H9 (cell line): Measurements from ENCODE around the gene ARGFX. TPM values are rescaled to one million over a fixed set of nuclear protein-coding genes. Genes with fewer than 3 reads are reported as not detected.

Experiments
- DNase-seq: peaks from one replicate; pipeline ENCODE4 v3.0.0-alpha.2; 2017
- H2AFZ ChIP-seq: one replicate; pipeline ENCODE4 v1.6.1; 2013; ENCODE audit warnings: mild to moderate bottlenecking, low read length, control low read depth, moderate library complexity
- H2AK5ac ChIP-seq: 2 replicates; pipeline ENCODE4 v1.6.1; 2013; ENCODE audit warnings: low read length, control low read depth, mixed read lengths; ENCODE audit not compliant: insufficient read length
- H2BK120ac ChIP-seq: one replicate; pipeline ENCODE4 v1.6.1; 2013; ENCODE audit warnings: low read depth, mild to moderate bottlenecking, low read length, control low read depth, inconsistent platforms; ENCODE audit not compliant: poor library complexity, severe bottlenecking
- H2BK12ac ChIP-seq: 2 replicates; pipeline ENCODE4 v1.6.1; 2013; ENCODE audit warnings: low read length, control low read depth, mixed read lengths, low read depth; ENCODE audit not compliant: insufficient read length
- H2BK15ac ChIP-seq: 2 replicates; pipeline ENCODE4 v1.6.1; 2013; ENCODE audit warnings: low read depth, low read length, control low read depth
- H2BK20ac ChIP-seq: one replicate; pipeline ENCODE4 v1.6.1; 2013; ENCODE audit warnings: low read depth, mild to moderate bottlenecking, low read length, control low read depth, inconsistent platforms; ENCODE audit not compliant: poor library complexity, severe bottlenecking
- H2BK5ac ChIP-seq: 2 replicates; pipeline ENCODE4 v1.6.1; 2013; ENCODE audit warnings: low read length, control low read depth, mixed read lengths; ENCODE audit not compliant: insufficient read length
- H3K14ac ChIP-seq: 2 replicates; pipeline ENCODE4 v1.6.1; 2013; ENCODE audit warnings: low read length, control low read depth; ENCODE audit not compliant: insufficient read depth
- H3K18ac ChIP-seq: 2 replicates; pipeline ENCODE4 v1.6.1; 2013; ENCODE audit warnings: low read depth, mild to moderate bottlenecking, mixed read lengths, low read length, control low read depth; ENCODE audit not compliant: insufficient read length
- H3K23ac ChIP-seq: 2 replicates; pipeline ENCODE4 v1.6.1; 2013; ENCODE audit warnings: low read length, control low read depth, mixed read lengths, low read depth; ENCODE audit not compliant: insufficient read length
- H3K23me2 ChIP-seq: 2 replicates; pipeline ENCODE4 v1.6.1; 2013; ENCODE audit warnings: low read depth, mild to moderate bottlenecking, mixed read lengths, low read length, control low read depth; ENCODE audit not compliant: insufficient read length, poor library complexity, severe bottlenecking
- H3K27ac ChIP-seq: 2 replicates; pipeline ENCODE4 v1.5.1; 2013; ENCODE audit warnings: low read length, control low read depth, mixed read lengths, low read depth; ENCODE audit not compliant: insufficient read length
- H3K27me3 ChIP-seq: 2 replicates; pipeline ENCODE4 v1.6.1; 2013; ENCODE audit warnings: low read length, control low read depth, inconsistent platforms; ENCODE audit not compliant: insufficient read depth
- H3K4ac ChIP-seq: 2 replicates; pipeline ENCODE4 v1.6.1; 2013; ENCODE audit warnings: low read depth, mild to moderate bottlenecking, control low read depth, inconsistent platforms, low read length, moderate library complexity
- H3K4me1 ChIP-seq: 2 replicates; pipeline ENCODE4 v1.6.1; 2013; ENCODE audit warnings: low read length, control low read depth, inconsistent platforms; ENCODE audit not compliant: insufficient read depth
- H3K4me2 ChIP-seq: 2 replicates; pipeline ENCODE4 v1.6.1; 2013; ENCODE audit warnings: low read length, control low read depth, mixed read lengths; ENCODE audit not compliant: insufficient read length, insufficient read depth
- H3K56ac ChIP-seq: 2 replicates; pipeline ENCODE4 v1.6.1; 2013; ENCODE audit warnings: low read depth, mild to moderate bottlenecking, mixed read lengths, low read length, control low read depth; ENCODE audit not compliant: insufficient read length
- H3K79me1 ChIP-seq: 2 replicates; pipeline ENCODE4 v1.6.1; 2013; ENCODE audit warnings: low read depth, mild to moderate bottlenecking, moderate library complexity, low read length, control low read depth, inconsistent platforms; ENCODE audit not compliant: insufficient read depth, poor library complexity, severe bottlenecking
- H3K79me2 ChIP-seq: 2 replicates; pipeline ENCODE4 v1.6.1; 2013; ENCODE audit warnings: low read length, control low read depth, inconsistent platforms; ENCODE audit not compliant: insufficient read depth
- H3K9ac ChIP-seq: 2 replicates; pipeline ENCODE4 v1.6.1; 2013; ENCODE audit warnings: low read length, control low read depth, mixed read lengths; ENCODE audit not compliant: insufficient read length; ENCODE audit errors: extremely low read depth
- H3K9me3 ChIP-seq: one replicate; pipeline ENCODE4 v1.6.1; 2013; ENCODE audit warnings: low read depth, low read length, inconsistent platforms; ENCODE audit not compliant: control insufficient read depth
- H3T11ph ChIP-seq: one replicate; pipeline ENCODE4 v1.6.1; 2013; ENCODE audit warnings: mild to moderate bottlenecking, low read length, control low read depth, inconsistent platforms
- H4K20me1 ChIP-seq: one replicate; pipeline ENCODE4 v1.6.1; 2013; ENCODE audit not compliant: control insufficient read depth, insufficient read length, insufficient read depth
- H4K5ac ChIP-seq: 2 replicates; pipeline ENCODE4 v1.6.1; 2013; ENCODE audit warnings: low read depth, mild to moderate bottlenecking, mixed read lengths, low read length, control low read depth; ENCODE audit not compliant: insufficient read length
- H4K8ac ChIP-seq: replicated peaks from 2 replicates; pipeline ENCODE4 v1.6.1; 2013; ENCODE audit warnings: low read length, control low read depth, mixed read lengths, low read depth; ENCODE audit not compliant: insufficient read length
- H4K91ac ChIP-seq: 2 replicates; pipeline ENCODE4 v1.6.1; 2013; ENCODE audit warnings: low read depth, mild to moderate bottlenecking, moderate library complexity, mixed read lengths, low read length, control low read depth; ENCODE audit not compliant: insufficient read length
- H3K27ac Mint-ChIP-seq, 3 experiments: 2 replicates in 2 of 3; 3 replicates in 1 of 3; pipeline ENCODE4 v1.8.0; 2020 to 2021; ENCODE audit warnings: mixed read lengths in 3 of 3, mild to moderate bottlenecking in 1 of 3, moderate library complexity in 1 of 3
- H3K27me3 Mint-ChIP-seq: 2 replicates; pipeline ENCODE4 v1.8.0; 2021; ENCODE audit warnings: low read depth, mild to moderate bottlenecking, moderate library complexity, mixed read lengths
- H3K36me3 Mint-ChIP-seq, 3 experiments: 2 replicates in 2 of 3; 3 replicates in 1 of 3; pipeline ENCODE4 v1.8.0; 2020 to 2021; ENCODE audit warnings: low read depth in 3 of 3, mixed read lengths in 3 of 3; ENCODE audit not compliant: insufficient read depth in 1 of 3
- H3K4me1 Mint-ChIP-seq, 2 experiments: 2 replicates each; pipeline ENCODE4 v1.8.0; 2020; ENCODE audit warnings: mixed read lengths in 2 of 2
- H3K4me3 Mint-ChIP-seq, 2 experiments: 2 replicates in 1 of 2; 3 replicates in 1 of 2; pipeline ENCODE4 v1.8.0; 2020 to 2021; ENCODE audit warnings: mild to moderate bottlenecking in 2 of 2, mixed read lengths in 2 of 2, moderate library complexity in 1 of 2
- H3K9me3 Mint-ChIP-seq, 2 experiments: 2 replicates in 1 of 2; 3 replicates in 1 of 2; pipeline ENCODE4 v1.8.0; 2020; ENCODE audit warnings: mild to moderate bottlenecking in 2 of 2, mixed read lengths in 2 of 2, moderate library complexity in 1 of 2
- WGBS: extraction: QIAGEN DNeasy Blood & Tissue Kit; methylation state at CpG from one replicate; pipeline ENCODE4 v1.1.7; 2013; ENCODE audit warnings: missing lambda C conversion rate, low lambda C conversion rate, mixed read lengths; ENCODE audit not compliant: insufficient read length; ENCODE audit errors: extremely low coverage; 5-methylcytosine and 5-hydroxymethylcytosine counted together
- total RNA-seq: library from RNA; stranded (reverse); gene quantifications from 2 replicates; pipeline ENCODE4 v1.2.1, GENCODE V29; 2021
- TF ChIP-seq, protein P1 (sequence below): fragments of 200-600 bp; sonication (generic); conservative IDR thresholded peaks from 3 replicates; pipeline ENCODE4 v1.8.0; 2021; ENCODE audit warnings: antibody characterized with exemption, mild to moderate bottlenecking

Gene ARGFX
- total RNA-seq, 1 experiment from 2014 or later = not detected

- peak overlapping the region; percentile 9; the same call in 1 of the 2 replicates for H3K14ac ChIP-seq
- H2BK120ac ChIP-seq = no peak overlapping the region
- H2AK5ac ChIP-seq = no peak overlapping the region
- H3K56ac ChIP-seq = no peak overlapping the region
- H3K4me2 ChIP-seq = peak overlapping the region; percentile 98
- H3K27ac Mint-ChIP-seq = peak overlapping the region in 2 of 3 experiments; percentile 96; a peak in 5 of 7 replicates
- H3K4me1 Mint-ChIP-seq = peaks cover 11 to 17% of the 10 kb centered on the region in 2 experiments; a peak in 3 of 4 replicates
- no peak overlapping the region for H2AFZ ChIP-seq
- no peak overlapping the region for H3T11ph ChIP-seq
- no peaks in the 10 kb centered on the region for H4K20me1 ChIP-seq
- H3K9me3 ChIP-seq = no peaks in the 10 kb centered on the region
- peak overlapping the region; percentile 72 for H3K9ac ChIP-seq
- H3K23me2 ChIP-seq = peaks cover 15% of the 10 kb centered on the region
- no peak overlapping the region for H3K4ac ChIP-seq
- no peaks in the 10 kb centered on the region for H3K27me3 ChIP-seq
- H3K79me2 ChIP-seq = peaks cover 5% of the 10 kb centered on the region; the same call in 1 of the 2 replicates
- H3K4me3 Mint-ChIP-seq = peak overlapping the region; percentile 93
- no peaks in the 10 kb centered on the region; a peak in 1 of 5 replicates for H3K9me3 Mint-ChIP-seq
- WGBS = no CpG with 5 or more reads among the region's 18 CpGs
- H3K36me3 Mint-ChIP-seq = peaks cover 16 to 35% (median 34%) of the 10 kb centered on the region in 3 experiments
- no peak overlapping the region for H4K91ac ChIP-seq
- H3K23ac ChIP-seq = no peak overlapping the region
- DNase-seq = no peak
- H2BK12ac ChIP-seq = no peak overlapping the region
- H4K5ac ChIP-seq = no peak overlapping the region
- no peak overlapping the region for H2BK20ac ChIP-seq
- H2BK15ac ChIP-seq = no peak overlapping the region
- H3K27ac ChIP-seq = no peak overlapping the region
- H2BK5ac ChIP-seq = no peak overlapping the region
- TF ChIP-seq, protein P1, sequence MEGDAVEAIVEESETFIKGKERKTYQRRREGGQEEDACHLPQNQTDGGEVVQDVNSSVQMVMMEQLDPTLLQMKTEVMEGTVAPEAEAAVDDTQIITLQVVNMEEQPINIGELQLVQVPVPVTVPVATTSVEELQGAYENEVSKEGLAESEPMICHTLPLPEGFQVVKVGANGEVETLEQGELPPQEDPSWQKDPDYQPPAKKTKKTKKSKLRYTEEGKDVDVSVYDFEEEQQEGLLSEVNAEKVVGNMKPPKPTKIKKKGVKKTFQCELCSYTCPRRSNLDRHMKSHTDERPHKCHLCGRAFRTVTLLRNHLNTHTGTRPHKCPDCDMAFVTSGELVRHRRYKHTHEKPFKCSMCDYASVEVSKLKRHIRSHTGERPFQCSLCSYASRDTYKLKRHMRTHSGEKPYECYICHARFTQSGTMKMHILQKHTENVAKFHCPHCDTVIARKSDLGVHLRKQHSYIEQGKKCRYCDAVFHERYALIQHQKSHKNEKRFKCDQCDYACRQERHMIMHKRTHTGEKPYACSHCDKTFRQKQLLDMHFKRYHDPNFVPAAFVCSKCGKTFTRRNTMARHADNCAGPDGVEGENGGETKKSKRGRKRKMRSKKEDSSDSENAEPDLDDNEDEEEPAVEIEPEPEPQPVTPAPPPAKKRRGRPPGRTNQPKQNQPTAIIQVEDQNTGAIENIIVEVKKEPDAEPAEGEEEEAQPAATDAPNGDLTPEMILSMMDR = no peak
- H4K8ac ChIP-seq = no peak overlapping the region
- no peak overlapping the region for H3K18ac ChIP-seq
- no peaks in the 10 kb centered on the region for H3K79me1 ChIP-seq
- H3K27me3 Mint-ChIP-seq = no peaks in the 10 kb centered on the region
- H3K4me1 ChIP-seq = no peaks in the 10 kb centered on the region
Measured at GRCh38 chr3:121545049-121545573, 22.6 kb upstream of the ARGFX start.
